ENCODE measurements around the gene C16orf95.
"Not testable (repeated sequence)": the region's sequence is repeated elsewhere in the genome, so short reads cannot be mapped to it uniquely, and the experiment has no call there.

Gene C16orf95, protein sequence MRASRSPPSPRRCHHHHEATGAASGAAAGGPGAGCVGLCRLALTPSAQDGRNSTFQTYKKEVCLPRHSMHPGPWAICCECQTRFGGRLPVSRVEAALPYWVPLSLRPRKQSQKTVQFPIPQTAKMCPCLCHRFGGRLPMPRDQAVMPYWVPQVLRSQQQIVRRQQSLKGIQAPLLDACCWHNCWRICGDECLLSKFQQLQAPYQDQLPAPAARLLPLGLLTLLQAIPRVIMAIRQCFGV

DNA sequence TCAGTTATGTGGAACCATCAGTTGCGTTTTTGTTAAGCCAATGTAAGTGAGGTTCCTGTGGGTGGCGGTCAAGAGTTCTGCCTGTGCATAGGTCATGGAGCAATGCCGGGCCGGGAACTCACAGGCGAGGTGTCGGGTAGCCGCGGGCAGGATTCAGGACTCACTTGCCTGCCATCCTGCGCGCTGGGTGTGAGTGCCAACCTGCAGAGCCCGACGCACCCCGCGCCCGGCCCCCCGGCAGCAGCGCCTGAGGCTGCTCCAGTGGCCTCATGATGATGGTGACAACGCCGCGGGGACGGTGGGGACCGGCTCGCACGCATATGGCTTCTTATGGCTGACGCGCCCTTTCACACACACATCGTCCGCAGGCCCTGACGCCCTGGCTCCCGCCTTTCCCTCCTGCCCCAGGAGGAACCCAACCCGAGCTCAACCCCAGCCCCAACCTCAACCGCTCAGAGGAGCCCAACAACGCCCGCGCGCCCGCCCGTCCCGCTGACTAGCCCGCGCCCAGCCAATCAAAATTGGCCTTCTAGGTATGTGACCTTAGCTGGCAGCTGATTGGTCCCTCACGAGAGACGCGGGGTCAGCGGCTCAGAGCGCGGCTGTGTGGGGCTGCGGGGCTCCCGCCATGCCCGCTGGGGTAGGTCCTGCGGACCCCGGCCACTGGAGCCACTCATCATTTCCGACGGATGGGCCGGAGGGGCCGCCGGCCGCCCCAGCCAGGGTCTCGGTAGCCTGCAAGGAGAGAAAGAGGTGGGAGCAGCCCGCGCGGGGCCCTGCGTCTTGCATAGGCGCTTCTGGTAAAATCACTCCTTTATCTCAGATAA, at the start of gene C16orf95:
Gene C16orf95, minus strand, starts transcription at position 470 of the 827 bp plus-strand sequence. Its CDS starts 150 bp downstream, at position 320.
- peak; percentile 99 for DNase-seq (ENCODE audit: low spot score)

DNA sequence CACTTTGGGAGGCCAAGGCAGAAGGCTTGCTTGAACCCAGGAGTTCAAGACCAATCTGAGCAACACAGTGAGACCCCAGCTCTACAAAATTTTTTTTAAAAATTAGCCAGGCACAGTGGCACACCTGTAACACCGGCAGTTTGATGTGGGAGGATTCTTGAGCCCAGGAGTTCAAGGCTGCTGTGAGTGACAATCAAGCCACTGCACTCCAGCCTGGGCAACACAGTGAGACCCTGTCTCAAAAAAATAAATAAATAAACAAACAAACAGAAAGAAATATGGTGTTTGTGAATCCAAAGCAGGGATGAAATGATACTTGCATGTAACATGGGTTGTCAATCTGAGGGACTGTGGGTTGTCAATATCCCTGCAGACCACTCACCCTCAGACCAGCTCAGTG, 49.7 kb upstream of the C16orf95 start:
- no peak for DNase-seq (ENCODE audit: low spot score)

DNA sequence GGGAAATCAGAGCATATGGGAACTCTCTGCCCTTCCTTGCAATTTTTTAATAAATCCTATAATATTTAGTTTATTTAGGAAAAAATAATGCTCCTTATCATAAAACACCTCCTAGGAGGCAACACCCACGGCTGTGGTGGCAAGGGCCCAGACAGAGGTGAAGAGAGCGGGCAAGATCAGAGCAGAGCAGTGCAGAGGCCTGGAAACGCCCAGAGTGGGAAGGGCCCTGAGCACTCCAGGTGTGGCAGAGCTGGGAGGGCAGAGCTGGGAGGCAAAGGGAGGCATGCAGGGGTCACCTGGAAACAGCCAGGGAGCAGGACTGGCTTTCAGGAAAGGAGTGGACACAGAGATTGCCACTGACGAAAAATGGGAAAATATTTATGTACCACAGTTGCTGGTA, 49.1 kb upstream of the C16orf95 start:
- DNase-seq (ENCODE audit: low spot score): no peak

DNA sequence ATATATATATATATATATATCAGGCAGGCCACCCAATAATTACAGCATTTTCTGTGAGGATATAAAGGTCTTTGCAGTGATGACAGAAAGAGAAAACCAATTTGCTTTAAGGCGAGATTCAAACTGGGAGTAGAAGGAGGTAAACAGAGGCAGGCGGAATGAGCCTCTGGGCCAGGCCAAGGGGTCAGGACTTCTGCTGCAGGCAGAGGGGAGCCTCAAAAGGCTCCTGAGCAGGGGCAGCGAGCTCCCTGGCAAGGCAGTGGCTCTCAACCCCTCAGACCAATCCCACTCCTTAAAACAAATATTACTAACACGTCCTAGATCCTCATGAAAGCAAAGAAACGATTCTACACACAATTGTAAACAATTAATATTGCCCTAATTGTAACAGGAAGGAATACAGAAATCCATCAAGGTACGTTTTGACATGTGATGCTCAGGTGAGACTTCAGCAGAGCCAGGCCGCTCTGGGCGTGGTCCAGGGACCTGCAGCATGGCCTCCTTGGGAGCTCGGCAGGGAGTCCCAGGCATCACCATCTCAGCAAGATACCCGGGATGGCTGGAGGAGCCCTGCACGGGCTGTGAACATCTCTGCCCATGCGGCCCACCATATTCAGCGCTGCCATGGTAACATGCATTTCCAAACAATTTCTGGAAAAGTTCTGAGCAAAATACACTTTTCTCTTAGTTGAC, 48.0 kb upstream of the C16orf95 start:
- DNase-seq (ENCODE audit: low spot score): no peak

DNA sequence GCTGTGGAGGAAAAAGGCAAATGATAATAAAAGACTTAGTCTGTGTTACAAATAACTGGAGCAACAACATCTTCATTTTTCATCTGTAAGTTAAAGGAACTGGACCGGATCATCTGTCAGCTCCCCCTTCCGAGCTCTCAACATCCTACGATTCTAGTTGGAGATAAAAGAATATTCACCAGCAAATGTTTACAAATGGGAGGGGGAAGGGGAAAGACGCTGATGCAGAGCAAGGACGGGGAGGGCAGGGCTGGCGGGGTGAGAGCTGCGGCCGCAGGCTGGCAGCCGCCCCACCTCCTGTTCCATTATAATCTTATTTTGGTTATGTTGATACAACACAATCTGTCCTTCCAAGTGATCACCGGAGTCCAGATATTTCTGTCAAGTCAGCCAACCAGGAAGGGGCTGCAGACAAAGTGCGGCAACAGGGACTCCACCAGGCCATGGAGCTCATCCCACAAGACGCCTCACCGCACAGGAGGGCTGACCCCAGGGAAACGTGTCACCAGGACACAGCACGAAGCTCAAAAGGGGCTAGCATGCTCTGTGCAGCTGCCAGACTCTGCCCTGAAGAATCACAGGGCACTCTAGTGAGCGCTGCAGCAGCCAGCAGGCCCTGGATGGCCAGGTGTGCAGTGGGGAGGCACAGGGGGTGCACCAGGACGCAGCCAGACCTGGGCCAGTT, 46.7 kb upstream of the C16orf95 start:
- peak; percentile 40 for DNase-seq (ENCODE audit: low spot score)

DNA sequence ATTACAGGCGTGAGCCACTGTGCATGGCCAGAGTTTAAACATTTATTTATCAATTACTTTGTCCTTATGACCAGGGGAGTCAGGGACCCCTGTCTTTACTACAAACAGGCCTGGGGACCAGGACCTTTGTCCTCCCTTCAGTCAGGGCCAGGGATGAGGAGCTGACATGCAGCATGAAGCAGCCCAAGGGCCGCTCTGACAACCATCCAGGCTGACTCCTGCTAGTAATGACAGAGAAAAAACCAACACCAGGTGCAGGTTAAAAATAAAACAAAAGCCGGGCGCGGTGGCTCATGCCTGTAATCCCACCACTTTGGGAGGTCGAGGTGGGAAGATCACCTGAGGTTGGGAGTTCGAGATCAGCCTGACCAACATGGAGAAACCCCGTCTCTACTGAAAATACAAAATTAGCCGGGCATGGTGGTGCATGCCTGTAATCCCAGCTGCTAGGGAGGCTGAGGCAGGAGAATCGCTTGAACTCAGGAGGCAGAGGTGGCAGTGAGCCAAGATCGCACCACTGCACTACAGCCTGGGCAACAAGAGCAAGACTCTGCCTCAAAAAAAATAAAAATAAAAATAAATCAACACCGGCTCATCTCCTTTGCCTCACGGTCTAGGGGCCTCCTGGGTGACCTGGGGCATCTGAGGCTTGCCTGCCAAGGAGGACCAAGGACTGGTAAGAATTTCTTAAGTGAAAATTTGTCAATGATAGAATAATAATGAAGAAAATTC, 45.8 kb upstream of the C16orf95 start:
- DNase-seq (ENCODE audit: low spot score): not testable (repeated sequence)

DNA sequence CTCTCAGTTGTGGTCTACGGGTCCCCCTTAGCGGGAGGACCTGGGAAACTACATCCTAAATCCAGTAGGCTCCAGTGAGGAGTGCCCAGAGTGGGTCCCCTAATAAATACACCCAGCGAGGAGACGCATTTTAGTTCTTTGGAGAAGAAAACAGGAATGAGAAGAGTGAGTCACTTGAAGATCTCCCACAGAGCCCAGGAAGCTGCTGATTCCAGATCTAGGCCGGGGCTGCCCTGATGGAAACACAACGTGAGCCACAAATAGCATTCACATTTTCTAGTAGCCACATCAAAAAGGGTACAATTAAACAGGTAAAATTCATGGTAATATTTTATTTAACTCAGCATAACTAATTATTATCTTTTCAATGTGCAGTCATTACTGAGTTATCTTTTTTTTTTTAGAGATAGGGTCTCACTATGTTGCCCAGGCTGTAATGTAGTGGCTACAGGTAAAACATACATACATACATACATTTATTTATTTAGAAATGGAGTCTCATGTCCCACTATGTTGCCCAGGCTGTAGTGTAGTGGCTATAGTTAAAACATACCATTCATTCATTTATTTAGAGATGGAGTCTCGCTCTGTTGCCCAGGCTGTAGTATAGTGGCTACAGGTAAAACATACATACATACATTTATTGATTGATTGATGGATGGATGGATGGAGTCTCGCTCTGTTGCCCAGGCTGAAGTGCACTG, 44.9 kb upstream of the C16orf95 start:
- no peak for DNase-seq (ENCODE audit: low spot score)

DNA sequence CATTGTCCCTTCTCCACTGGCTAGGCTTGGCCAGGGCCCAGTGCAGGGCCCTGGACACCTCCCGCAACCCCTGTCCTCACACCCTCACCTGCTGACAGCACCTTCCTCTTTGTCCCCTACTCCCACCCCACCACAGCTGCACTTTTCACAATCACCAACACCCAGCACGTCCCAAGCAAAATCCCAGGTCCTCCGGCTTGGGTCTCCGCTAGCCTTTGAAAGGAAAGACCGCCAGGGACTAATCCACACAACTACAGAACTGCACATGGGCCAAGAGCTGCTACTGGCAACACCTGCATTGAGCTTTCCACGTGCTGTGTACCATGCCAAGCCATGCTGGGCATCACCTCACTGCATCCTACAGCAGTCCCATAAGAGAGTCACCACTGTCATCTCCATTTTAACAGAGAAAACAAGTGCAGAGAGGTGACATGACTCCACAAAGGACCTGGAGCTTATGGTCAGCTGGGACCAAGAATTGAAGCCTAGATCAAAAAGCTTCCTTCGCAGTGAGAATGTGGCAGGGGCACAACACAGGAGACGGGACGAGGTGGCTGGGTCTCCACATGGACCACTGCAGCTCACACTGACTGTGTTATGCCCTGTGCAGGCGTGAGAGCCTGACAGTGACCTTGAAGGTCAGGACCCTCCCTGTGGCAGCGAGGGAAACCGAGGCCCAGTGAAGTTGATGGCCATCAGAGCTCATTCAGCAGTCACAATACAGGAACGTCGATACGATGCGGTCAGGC, 43.8 kb upstream of the C16orf95 start:
- no peak for DNase-seq (ENCODE audit: low spot score)

DNA sequence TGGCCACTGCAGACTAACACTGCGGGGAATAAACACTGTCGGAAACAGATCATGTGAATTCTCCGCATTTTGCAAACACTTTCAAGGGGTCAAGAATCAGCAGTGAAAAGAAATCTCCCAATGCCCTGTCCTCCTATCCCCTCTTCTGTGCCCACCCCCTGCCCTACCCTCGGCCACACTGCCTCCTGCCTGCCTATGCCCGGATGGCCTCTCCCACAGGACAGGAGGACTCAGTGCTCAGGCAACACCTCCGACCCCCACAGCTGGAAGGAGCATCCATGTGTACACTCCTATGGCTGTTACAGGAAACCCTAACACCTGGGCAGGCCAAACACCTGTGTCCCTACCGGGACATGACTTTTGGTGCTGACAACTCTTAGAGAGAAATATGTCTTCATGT, 41.9 kb upstream of the C16orf95 start:
- DNase-seq (ENCODE audit: low spot score): no peak

DNA sequence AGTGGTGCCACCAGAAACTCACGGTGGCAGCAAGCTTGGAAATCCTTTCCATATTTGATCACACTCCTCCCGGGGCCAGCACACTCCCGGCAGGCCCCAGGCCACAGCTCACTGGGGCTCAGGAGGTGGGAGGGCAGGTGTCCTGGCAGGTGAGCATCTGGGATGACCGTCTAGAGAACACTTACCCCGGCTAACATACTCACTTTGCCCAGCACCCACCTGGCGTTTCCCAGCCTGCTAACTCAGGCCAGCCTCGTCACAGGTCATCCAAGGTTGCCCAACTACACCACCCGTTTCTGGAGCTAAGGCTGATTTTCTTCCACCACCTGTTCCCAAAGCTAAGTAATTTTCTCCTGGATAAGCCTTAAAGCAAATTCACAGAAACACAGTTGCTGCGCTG, 41.5 kb upstream of the C16orf95 start:
- DNase-seq (ENCODE audit: low spot score): no peak

DNA sequence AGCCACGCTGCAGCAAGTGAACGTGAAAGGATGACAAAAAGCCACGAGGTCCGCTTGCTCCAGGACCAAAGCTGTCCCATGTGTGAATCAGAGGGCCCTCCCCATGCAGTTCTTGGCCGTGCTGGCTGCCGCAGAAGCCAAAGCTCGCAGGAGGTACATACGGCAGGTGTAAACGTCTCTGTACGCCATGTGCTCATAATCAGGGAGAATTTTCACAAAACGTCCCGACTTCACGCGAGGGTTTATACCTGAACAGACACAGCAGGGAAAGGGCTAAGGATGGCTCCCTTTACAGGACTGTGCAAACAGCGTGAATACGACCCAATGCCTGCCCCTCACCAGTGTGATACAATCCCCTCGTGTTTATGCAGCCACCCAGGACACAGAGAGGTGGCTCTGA, 41.1 kb upstream of the C16orf95 start:
- DNase-seq (ENCODE audit: low spot score): no peak

DNA sequence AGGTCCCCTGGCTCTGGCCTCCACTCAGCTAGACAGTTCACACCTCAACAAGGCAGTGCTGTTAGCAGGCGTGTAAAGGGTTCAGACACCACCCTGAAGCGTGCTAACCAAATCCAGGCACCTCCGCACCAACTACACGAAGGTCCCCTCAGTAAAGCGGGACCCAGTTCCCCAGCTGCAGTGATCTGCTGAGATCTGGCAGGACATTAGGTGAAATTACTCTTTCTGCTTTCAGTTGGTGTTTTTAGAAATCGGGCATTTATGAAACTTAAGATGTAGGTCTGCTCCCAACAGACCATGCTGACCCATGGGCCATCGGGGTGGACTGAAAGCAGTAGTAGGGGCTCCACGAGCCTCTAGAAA, 39.3 kb upstream of the C16orf95 start:
- DNase-seq (ENCODE audit: low spot score): no peak

DNA sequence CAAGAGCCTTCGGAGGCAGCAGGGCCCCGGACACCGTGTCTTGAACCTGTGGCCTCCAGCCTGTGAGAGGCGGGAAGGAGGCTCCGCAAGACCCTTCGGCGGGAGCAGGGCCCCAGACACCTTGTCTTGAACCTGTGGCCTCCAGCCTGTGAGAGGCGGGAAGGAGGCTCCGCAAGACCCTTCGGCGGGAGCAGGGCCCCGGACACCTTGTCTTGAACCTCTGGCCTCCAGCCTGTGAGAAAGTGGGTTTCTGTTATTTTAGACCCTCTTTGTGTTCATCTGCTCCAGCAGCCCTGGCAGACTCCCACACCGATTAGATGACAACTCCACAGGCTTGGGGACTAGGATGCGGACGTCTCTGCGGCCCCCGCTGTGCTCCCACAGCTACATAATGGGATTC, 36.4 kb upstream of the C16orf95 start:
- no peak for DNase-seq (ENCODE audit: low spot score)

DNA sequence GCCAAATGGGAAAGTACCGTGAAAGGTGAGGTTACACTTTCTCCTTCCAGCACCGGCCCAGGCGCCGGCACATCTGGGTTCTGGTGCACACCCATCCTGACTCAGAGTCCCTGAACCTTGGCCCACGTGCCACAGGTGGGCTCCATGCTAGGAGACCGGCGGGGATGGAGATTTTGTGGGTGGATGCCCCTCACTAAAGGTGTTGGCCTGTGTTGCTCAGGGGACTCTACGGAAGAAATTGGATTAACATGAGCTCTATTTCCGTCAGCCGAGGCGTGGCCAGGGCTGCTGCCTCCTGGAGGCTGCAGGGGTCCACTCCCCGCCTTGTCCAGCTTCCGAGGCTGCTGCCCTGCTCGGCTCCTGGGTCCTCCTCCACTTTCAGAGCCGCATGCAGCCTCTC, 35.6 kb upstream of the C16orf95 start:
- no peak for DNase-seq (ENCODE audit: low spot score)

DNA sequence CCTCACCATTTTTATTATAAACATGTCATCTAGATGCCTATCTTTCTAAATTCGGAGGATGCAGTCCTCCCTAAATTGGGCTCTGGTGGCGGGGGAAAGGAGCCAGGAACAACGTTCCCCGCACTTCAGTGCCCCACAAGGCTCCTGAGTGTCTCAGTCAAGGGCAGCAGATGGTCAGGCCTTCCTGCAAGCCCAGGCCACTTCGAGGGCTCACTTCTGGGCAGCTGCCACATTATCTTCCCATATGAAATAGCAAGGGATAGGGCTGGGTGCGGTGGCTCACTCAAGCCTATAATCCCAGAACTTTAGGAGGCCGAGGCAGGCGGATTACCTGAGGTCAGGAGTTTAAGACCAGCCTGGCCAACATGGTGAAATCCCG, 34.1 kb upstream of the C16orf95 start:
- no peak for DNase-seq (ENCODE audit: low spot score)

DNA sequence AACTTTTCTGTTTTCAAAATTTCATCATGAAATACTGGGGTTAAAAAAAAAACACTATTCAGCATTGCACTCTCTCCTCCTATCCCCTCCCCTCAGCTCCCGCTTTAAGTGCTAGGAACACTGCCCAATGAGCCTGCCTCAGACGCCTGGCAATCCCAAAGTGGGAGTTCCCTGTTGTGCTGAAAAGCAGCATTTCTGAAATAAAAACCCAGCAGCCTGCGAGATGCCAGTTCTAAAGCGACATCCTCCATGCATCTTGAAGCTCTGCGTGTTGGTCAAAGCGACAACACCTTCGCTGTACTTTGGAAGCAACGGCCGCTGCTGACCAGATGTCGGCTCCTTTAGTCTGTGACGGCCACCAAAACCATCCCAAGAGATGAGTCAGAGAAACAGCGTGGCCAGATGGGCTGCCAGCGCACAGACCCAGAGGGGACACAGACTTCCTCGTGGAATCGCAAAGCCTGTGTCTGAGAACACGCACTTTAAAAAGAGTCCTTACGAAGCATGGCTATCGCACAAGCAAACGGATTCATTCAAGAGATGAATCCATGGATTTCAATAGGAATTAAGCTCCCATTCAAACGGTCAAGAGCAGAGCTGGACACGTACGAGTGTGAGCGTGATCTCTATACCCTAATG, 33.6 kb upstream of the C16orf95 start:
- peak; percentile 81 for DNase-seq (ENCODE audit: low spot score)

DNA sequence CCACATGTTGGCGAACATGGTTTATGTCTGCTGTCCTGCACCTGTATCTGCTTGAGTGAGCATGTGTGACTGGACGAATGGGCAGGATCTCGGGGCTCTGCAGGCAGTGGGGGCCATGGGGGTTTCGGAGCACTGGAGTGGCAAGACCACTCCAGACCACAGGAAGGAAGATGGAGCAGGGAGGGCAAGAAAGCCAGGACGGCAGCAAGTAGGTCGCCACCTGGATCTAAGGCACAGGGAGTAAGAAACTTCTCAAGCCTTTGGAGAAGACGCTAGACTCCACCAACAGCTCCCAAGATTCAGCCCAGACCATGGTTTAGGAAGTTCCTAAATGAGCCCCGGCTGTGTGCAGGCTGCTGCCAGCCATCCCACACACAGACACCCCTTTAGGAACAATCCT, 32.8 kb upstream of the C16orf95 start:
- no peak for DNase-seq (ENCODE audit: low spot score)

DNA sequence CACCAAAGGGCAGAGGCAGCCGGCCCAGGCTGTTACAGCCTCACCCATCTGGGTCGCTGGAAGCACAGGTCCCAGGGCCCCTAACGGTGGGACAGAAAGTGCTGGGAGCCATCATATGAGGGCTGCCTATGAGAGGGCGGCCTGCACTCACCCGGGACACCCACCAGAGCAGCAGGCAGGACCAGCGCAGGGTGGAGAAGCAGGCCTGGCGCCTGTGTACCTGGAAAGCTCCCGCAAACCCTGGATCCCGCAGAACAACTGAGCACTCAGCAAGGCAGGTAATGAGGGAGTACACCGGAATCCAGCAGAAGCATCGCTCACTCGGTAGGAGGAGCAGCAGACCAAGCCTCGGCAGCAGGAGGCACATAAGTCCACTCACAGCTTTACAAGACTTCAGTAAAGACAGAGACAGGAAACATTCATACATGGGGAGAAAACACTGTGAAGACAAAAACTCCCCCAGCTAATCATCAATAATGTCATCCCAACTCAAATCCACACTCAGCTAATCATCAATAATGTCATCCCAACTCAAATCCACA, 31.5 kb upstream of the C16orf95 start:
- DNase-seq (ENCODE audit: low spot score): no peak

DNA sequence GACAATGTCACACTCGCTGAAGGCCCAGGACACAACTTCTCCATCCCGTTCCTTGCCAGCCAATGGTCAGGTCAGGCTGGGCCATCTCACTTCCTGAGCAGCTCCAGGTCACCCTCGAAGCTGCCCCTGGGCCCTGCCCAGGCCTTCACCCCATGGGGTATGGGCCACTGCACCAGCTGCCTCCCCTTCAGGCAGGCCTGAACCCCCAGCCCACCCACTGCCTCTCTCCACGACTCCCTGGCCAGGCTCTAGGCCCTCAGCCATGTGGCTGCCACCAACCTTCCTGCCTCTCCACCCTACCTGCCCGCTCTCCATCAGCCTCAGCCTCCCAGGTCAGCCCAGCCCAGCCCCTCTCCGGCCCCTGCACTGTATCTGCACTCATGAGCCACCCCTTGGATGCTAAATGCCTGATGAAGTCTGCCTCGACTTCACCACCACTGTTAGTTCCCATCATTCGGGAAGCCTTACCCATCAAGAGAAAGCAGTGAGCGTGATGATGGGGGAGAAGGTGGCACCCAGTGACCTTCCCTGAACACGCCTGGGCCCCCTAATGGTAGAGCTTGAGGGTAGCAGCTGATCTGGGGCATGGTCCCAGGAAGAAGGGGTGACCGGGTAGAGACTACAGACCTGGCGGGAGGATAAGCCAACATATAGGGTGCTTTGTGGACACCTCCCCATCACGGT, 30.9 kb upstream of the C16orf95 start:
- DNase-seq (ENCODE audit: low spot score): no peak
